NCI-H82 treated with DMSO at 0.1 percent for 48 hours (cell line): ENCODE data around the gene METTL23.

Source experiments
- DNase-seq: peaks from one replicate; lab custom pipeline; 2025; ENCODE audit not compliant: unreplicated experiment; lab: John Stamatoyannopoulos, UW

The METTL23 gene

DNA sequence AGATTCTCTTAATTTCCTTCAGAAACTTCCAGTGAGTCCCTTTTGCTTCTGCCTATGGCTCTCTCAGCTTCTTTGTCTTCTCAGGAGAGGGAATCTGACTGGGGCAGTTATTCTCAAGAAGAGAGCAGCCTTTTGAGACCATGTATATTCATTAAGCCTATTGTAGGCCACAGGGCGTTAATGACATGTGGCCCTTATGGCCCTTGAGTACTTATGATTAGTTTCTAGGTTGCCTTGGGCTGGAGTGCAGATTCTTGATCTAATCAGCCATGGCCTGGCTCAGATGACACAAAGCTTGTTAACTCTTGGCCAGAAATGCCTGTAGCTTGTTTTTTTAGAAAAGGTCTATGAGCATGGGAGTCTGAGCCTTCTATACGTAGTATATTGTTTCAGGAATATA lies 28.6 kb downstream of the METTL23 start:
- DNase-seq: peak; percentile 89

GRCh38 chr17:76757256-76757655 lies 30.6 kb downstream of the METTL23 start:
- no peak for DNase-seq

DNA sequence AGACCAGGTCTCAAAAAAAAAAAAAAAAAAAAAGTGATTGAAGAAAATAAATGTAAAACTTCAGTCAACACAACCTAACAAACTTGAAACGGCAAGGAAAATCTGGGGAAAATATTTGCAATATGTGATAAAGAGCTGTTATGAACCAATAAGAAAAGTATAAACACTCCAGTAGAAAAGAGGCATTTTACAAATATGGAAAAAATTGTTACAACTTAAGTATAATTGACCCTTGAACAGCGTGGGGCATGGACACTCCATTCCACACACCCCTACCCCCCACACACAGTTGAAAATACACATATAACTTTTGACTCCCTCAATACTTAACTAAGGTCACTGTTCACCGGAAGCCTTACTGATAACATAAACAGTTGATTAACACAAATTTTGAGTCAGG lies 31.9 kb downstream of the METTL23 start:
- DNase-seq: no peak

DNA sequence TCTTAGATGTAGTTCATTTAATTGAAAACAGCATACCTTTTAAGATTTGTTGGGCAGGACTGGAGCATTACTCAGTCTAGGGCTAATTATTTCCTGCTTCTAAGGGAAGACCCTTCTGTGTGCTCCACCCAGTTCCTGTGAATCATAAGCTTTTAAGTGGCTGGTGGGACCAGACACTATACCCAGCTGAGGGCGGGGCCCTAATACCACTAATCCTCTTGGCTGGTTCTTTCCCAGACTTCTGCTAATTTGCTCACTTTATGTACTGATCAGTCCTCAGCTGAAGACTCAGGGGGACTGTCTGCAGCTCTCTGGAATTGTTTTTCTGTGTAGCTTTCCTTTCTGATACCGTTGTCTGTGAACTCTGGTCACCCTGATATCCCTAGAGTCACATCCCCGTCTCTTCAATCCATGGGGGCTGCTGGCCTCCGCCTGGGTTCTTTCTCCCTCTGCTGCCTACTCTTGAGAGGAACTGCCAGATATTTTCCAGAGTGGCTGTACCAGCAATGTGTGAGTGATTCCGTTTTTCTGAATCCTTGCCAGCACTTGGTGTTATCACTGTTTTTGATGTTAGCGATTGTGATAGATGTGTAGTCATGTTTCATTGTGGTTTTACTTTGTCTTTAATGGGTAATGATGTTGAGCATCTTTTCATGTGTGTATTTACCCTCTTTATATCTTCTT lies 46.3 kb downstream of the METTL23 start:
- DNase-seq: peak; percentile 93

DNA sequence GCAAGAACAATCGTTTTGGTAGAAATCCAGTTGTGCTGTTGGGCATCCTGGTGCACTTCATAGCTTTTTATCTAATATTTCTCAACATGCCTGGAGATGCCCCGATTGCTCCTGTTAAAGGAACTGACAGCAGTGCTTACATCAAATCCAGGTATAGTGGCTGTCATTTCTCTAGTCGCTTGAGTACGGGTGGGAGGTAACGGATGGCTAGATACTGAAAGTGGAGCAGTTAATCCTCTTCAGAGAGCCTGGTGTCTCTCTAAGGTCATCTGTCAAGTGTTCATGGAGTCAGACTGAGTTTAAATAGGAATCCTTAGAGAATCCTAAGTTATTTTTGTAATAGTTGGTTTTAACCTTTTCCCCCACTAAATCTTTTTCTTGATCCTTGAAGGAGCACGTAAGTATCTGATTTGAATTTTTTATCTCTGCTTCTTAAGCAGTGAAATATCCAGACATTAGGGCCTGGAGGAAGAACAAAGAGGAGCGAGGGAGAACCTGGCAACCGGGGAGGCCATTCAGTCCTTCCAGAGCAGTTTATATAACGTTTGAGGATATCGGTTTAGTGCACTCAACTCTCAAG lies 48.5 kb downstream of the METTL23 start:
- DNase-seq: no peak

DNA sequence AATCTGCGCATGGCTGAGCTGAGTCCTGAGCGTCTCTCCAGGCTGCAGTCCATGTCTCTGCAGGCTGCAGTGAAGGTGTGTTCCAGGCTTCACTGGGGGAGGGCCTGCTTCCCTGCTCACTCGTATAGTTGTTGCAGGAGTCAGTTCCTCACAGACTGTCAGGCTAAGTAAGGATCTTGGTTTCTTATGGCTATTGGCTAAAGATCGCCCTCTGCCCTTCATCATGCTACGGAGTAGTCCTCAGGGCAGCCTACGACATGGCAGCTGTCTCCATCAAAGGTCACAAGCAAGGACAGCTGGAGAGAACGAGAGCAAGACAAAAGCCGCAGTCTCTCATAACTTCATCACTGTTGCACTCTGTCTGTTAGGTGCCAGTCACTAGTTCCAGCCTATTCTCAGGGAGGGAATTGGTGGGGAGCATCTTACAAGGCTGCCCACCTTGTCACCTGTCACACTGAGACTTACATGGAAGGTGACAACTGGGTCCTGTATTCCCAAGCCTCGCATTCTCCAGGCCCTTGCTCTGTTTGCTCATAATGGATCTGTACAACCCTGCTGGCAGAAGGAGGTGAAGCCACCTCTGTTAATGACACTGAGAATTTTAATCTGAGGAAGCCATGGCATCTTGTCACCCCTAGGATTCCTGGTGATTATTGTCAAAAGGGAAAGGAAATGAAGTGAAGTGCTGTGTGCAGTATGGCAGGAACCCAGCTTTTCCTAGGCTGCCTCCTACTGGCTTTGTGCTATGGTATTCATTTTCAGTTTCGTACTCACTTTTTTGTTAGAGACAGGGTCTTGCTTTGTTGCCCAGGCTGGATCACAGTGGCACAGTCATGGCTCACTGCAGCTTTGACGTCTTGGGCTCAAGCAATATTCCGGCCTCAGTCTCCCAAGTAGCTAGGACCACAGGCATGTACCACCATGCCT lies 54.7 kb downstream of the METTL23 start:
- DNase-seq: no peak

DNA sequence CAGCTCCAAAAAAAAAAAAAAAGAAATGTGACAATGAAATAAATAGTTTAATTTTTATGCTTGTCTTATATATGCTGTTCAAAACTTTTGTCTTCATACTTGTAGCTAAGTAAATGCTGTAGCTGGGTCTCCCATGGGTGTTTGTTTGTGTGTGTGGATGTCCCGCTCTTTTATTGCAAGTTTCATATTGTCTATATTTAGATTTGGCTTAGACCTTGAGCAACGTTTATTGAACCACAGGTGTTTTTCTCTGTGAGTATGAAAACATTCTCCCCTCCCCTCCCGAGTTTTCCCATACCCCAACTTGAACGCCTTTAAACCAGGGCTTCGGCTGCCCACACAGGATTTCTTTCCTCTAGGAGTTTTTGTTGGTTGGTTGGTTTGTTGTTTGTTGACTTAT lies 56.5 kb downstream of the METTL23 start:
- no peak for DNase-seq
